Head of caudate nucleus (tissue), 42 donors: ENCODE measurements around the gene GPR34.
"Not testable (repeated sequence)": the region's sequence is repeated elsewhere in the genome, so short reads cannot be mapped to it uniquely, and the experiment has no call there.

Experiments used
- DNase-seq, 42 donors: peaks; one replicate each; pipeline versions ENCODE4 v3.0.0 to v3.0.0-alpha.2; 2020 to 2021; ENCODE audit warnings: mixed read lengths in 7 of 42
- intact Hi-C: fragments of 100-400 bp; cut with DNase I; formaldehyde crosslinking; loops from one replicate; pipeline ENCODE4 v1.15.0; 2022

Gene GPR34

DNA sequence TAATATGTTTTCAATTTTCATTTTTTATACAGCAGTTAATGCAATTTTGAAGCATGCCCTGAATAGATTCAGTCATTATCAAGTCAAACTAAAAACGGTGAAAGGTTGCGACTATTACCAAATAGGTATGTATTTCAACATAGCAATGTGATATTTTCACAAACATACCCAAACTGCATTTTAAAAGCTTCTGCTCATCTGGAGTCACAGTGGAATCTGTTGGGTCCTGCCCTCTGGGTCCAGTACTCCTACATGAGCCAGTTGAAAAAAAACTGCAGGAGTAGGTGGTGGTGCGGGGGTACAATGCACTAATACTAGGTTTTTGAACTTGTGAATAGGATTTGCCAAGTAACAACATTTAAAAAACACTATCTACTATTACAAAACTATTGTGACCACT is 938 bp downstream of the GPR34 start:
- intact Hi-C loops, result no loop called here
- no peak for DNase-seq

DNA sequence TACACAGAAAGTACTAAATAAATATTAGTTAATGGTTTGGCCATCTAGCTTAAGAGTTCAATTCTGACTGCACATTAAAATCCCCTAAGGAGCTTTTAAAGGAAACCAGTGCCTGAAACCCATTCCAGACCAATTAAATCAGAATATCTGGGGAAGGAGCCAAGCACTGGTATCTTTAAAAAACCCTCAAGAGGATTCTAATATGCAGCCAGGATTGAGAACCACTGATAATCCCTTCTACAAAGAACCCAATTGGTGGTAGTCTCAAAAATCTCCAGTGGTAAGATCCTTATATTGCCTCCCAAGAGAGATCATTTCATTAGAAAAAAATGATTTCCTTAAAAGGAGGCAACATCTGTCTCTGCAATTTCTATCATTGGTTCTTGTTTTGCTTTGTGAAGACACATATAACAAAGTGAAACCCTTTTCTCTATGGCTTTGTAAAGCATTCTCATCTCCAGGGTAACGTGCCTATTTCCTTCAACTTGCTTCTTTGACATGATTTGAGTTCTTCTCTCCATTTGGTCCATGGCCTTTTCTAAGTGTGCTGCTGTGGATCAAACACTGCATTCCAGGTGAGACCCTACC is 3.5 kb downstream of the GPR34 start:
- intact Hi-C loops, result no loop called here
- DNase-seq, result no peak

DNA sequence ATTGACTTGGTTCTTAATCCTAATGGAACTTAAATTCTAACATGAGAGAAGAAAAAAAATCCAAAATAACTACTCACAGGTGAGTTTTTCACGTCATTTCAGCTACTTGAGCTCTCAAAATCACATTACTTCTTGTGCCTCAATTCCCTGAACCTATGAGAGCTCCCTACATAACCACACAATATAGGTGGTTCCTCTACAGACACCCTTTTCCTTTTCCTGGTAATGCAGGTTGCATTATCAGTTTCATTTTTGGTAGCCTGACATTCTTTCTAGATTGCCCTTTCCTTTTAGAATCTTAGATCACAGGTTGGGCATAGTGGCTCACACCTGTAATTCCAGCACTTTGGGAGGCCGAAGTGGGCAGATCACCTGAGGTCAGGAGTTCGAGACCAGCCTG is 4.3 kb downstream of the GPR34 start:
- DNase-seq, result no peak
- intact Hi-C loops, result no loop called here

DNA sequence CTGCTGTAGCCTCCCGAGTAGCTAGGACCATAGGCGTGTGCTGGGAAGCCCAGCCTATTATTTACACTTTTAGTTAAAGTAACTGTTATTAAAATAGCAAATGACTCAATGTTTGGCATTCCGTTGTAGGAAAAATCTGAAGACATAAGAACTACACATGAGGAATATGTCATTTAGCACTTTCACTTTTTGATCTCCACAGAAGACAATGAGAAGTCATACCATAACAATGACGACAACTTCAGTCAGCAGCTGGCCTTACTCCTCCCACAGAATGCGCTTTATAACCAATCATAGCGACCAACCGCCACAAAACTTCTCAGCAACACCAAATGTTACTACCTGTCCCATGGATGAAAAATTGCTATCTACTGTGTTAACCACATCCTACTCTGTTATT is 6.7 kb downstream of the GPR34 start:
- DNase-seq, result no peak

DNA sequence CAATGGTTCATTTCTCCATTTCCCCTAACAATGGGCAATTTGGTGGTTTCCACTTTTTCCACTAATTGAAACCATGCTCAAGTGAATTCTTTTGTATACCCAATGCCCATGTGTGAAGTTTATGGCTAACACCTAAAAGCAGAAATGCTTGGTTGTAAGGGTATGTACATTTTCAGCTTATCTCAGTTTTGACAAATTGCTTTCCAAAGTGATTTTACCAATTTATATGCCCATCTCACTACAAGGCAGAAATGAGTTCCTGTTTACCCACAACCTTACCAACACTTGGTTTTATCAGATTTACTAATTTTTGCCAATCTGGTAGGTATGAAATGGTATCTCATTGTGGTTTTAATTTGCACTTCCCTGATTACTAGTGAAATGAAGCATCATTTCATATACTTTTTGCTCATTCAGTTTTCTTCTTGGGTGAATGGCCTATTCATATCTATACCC is 14.8 kb downstream of the GPR34 start:
- intact Hi-C loops, result no loop called here
- no peak for DNase-seq

More for the DNA sequence above, 6.7 kb downstream of the GPR34 start:
- intact Hi-C loops, result no loop called here

DNA sequence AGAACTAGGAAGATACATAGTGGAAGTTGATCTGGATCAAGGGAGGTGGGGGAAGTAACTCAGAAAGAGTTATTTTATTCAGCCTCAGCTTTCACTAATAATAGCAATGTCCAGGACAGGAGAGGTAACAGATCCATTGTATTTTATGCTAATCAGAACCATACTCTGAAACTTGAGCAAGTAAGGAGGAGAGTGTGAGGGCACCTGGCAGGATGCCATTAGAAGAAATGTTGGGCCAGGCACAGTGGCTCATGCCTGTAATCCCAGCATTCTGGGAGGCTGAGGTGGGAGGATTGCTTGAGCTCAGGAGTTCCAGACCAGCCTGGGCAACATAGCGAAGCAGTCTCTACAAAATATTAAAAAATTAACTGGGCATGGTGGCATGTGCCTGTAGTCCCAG is 16.3 kb downstream of the GPR34 start:
- no peak for DNase-seq
- intact Hi-C loops, result no loop called here

DNA sequence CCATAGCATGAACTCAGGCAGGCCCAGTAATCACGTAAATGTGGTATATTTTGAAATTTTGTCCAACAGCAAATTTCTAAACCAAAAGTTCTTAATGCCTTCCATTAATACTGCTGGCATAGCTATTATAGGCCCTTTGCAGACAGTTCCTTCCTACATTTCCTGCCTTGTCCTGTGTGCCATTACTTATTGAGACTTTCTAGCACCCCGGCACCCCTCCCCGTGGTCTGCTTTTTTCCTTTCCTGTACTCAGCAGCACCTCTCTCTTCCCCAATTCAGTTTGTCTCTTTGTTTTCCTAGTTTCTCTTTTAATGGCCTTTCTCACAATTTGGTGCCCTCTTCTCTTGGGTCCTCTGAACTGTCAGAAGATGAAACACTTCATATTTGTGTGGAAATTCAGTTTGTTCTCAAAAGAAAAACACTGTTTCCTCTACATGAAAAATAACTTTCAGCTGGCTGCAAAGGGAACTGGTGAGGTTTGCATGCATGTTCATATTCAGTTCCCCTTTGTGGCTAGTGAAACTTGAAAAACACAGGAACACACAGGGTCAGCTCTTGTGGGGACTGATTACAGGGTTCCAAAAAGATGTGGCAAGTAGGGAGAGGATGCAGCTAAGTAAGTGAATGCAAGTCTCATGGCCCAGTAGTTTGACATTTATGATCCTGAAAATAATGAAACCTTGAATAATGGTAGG is 17.1 kb downstream of the GPR34 start:
- peak in 3 of 42 donors; percentile 13 to 32 (median 23) for DNase-seq
- intact Hi-C loops, result no loop called here

DNA sequence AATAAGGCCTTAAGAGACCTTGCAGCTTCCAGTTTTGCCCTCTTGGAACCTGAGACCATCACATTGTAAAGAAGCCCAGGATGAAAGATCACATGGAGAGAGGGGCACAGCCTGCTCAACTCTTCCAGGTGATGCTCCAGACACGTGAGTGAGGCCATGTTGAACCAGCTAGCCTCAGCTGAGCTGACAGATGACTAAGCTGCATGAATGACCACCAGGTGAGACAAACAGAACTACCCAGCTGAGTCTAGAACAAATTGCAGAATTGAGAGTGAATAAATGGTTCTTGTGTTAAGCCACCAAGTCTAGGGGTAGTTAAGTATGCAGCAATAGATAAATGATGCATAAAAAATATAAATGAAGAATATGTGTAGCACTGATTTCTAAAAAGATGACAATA is 18.4 kb downstream of the GPR34 start:
- DNase-seq, result no peak
- intact Hi-C loops, result no loop called here

DNA sequence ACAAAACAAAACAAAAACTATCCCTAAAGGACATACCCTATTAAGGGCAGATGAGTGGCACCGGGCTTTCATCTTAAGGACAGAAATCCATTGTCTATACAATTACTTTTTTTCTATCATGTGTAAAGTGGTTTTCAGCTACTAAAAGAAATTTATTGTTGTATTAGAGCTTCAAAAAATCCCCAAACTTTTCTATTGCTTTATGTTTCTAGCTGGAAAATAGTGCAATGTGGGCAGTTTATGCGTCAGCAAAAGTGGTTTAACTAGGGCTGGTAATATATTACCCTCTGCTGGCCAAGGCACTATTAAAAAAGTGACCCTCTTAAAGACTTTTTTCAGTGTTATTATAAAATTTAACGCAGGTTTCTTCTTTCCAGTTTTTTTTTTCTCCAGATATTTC is 19.7 kb downstream of the GPR34 start:
- intact Hi-C loops, result no loop called here
- DNase-seq, result no peak

DNA sequence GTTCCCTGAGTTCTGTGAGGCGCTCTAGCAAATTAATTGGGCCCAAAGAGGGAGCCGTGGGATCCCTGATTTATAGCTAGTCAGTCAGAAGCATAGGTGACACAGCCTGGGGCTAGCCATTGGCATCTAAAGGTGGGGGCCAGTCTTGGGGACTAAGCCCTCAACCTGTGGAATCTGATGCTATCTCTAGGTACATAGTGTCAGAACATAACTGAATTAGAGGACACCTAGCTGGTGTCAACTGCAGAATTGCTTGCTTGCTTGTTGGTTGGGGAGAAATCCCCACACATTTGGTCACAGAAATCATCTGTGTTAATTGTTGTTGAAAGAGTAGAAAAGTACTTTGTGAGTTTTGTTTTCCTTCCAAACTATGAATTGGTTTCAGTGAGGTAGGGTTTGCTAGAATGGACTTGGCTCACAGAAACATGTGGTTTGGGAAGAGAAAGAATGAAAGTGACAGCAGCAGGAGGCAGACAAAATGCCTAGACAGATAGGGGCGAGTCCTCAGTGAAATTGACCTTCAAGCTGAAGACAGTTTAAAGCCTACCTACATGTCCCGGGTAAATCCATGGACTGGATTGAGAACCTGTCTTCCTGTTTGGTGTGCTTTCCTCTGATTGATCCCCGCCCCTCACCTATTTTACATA is 22.4 kb downstream of the GPR34 start:
- intact Hi-C loops, result no loop called here
- no peak for DNase-seq

DNA sequence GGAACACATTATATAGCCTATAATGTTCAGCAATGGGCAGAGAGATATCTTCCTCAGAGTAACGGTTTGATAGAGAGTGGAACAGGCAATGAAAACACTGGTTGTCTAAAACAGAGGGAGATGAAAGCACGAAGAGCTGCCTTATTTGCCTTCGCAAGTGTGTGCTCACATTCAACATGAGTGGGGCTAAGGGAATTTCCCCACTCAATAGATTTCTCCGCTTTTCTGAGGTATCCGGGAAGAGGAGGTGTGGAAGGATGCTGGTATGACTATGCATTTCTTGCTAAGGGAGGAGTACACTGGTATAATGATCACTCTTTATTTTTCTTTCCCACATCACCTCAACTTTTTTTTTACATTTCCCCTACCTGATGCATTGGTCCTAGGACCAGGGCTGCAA is 27.4 kb downstream of the GPR34 start:
- no peak for DNase-seq
- intact Hi-C loops, result no loop called here

DNA sequence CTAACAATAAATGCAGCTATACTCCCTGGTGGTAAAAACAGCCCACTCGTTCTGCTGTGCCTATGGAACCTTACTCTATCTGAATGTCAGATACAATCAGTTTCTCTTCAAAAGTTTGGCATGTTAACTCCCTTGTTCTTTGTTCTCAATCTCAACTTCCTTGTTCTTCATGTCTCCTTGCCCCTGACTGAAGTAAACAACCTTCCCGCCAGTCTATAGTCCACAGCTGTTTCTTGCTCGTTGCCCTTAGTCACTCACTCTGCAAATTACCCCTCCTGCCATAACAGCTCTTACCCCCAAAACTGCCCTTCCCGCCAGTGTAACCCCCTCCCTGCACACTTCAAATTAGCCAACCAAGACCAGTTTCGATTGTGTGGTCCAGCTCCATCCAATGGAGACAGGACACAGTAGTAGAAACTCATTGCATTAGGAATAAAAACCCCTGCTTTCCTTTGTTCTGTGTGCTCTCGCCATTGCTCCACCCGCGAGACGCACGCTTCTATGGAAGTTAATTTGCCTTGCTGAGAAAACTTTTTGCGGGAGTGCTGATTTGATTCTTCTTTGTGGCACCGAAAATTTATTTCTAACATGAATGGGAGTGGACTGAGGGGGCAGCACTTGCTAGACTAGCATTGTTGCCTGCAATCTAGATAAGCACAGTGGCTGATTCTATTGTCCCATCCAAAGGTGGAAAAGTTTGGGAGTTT is 28.1 kb downstream of the GPR34 start:
- intact Hi-C loops, result no loop called here
- no peak for DNase-seq

DNA sequence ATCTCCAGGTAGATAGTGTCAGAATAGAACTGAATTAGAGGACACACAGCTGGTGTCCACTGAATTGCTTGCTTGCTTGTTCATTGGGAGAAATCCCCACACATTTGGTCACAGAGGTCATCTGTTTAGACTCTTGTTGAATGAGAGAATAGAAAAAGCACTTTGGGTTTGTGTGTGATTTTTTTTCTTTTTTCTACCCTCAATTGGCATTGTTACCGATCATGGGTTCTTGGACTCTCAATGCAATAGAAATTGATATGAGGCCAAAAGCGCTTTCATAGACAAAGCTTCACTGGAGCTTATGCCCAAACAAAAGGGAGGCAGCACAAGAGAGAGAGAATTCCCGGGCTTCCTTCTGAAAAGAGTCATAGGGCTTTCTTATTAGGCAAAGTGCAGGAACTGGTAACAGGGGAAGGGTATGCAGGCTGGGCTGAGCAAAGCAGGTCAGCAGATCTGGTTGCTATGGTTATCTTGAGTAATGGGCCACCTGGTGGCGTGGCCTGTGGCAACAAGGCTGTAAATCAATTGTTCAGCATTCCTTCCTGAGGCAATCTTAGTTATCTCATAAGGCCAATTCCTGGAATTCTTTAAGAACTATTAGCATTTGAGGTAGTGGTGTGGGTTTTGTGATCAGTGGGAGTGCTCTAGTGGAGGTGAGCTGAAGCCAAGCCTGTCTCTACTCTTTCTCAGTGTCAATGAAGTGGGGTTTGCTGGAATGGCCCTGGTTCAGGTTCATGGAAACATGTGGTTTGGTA is 29.9 kb downstream of the GPR34 start:
- intact Hi-C loops, result no loop called here
- peak in 4 of 42 donors; percentile 6 to 43 (median 25) for DNase-seq

DNA sequence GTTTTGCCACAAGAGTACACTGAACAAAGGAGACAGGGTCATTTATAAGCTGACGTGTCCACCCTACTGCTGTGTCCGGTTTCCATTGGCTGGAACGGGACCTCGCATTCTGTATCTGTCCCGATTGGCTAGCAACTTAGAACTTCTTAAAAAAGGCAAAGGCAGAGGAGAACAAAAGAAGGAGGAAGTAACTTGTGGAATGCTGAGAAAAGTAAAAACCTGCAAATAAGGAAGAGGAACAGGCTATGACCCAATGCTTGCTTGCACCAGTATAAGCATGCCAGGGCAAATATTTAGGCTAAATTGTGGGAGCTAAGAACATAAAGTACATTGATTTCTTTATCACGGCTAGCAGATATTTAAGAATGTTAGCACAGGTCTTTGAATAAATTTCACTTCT is 30.8 kb downstream of the GPR34 start:
- DNase-seq, intact Hi-C loops: not testable (repeated sequence)

DNA sequence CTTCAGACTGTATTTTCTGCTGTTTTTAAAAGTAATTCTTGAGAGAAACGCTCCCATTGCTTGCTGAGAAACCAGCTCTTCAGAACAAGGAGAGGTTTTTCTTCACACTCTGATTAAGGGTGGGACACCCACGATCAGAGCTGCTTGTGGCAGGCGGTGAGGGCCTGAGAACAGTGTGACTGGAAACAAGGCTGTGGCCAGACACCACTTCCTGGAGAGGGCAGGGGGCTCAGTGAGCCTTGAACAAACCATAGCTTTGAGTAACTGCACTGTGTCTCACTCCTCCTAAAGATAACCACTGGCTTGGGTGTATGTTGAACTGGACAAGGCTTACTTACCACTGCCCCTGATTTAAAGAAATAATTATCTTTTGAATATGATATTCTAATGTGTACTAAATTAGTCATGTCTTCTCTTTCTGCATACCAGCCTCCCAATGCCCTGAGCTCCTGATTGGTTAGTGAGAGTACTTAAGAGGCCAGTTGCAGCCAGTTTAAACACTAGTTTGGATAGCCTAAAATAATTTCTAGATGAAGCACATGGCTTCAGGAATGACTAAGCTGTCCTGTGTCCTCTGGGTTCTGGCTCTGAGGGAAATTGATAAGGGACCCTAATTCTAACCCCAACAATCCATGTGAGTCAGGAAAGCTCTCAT is 31.5 kb downstream of the GPR34 start:
- intact Hi-C loops, result no loop called here
- DNase-seq, result peak in 2 of 42 donors; percentile 7 to 8

DNA sequence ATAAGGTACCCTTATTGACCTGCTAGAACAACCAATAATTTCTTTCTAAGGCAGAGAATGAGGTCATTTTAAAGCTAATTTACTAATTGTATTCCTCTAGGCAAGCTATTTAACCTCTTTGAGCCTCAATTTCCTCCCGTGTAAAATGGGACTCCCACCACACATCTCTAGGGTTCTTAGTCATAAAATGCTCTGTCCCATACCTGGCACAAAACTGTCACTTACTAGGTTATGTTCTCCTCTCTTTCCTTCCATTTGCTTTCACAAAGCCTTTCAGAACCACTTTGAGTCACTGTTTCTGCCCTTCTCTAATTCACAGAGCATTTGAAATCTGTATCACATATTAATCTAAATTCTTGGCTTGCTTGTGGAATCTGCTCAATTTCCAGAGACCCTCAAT is 32.8 kb downstream of the GPR34 start:
- no peak for DNase-seq
- intact Hi-C loops, result no loop called here

DNA sequence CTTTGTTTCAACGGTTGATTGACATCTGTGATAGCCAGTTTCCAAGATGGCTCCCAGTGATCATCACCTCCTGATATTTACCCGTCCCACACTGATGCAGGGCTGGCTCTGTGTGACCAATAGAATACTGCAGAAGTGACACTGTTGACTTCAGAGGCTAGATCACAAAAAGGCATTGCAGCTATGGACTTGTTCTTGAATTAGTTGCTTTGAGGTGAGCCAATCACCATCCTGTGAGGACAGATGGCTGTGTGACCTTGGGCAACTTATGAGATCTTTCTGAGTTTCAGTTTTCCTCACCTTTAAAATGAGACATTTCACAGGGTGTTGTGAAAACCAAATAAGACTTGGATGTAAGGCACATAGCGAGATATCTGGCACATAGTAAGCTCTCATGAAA is 33.4 kb downstream of the GPR34 start:
- intact Hi-C loops, result no loop called here
- no peak for DNase-seq

DNA sequence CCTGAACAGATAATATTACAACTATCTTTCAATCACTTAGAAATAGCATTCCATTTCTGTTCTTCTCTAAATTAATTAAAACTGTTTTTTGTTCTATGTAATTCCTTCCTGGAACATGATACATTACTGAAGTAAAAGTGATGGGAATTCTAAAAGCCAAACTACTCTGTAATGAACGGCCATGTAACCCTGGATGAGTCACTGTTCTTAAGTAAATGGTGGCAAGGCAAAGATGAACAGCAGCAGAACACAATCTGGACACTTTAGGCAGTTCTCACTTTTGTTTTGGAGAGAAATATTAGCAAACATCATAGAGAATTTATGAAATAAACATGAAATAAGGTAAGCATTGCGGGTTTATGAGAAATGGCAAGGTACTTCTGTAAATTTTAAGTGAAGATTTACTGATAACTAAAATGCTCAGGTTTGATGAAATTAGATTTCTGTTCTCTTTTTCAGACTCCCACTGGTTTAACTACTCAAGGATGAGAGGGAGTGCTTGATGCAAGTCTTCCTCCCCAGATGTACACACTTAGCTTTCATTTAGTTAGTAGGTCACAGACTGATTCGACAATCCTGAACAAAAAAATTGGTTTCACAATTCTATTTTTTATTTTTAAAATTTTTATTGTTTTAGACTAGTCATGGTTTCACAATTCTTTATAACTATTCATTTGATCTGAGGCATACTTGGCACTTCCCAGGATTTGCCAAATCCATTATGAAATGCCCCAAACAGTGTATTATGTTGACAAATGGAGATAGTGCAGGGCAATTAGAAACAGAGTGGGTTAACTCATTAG is 34.2 kb downstream of the GPR34 start:
- DNase-seq, result no peak
- intact Hi-C loops, result no loop called here
